SK-N-SH (cell line): Measurements from ENCODE around the gene FRMD8.

Source experiments
- EP300 ChIP-seq, 2 experiments: IDR thresholded peaks; 2 replicates each; pipeline versions ENCODE4 v1.4.0 to v1.6.1; 2012; ENCODE audit warnings: borderline replicate concordance in 1 of 2, low read depth in 1 of 2, low read length in 1 of 2
- FOXJ3 ChIP-seq: sonication (generic); formaldehyde crosslinking; IDR thresholded peaks from 2 replicates; pipeline ENCODE4 v1.5.1; 2020; ENCODE audit warnings: mild to moderate bottlenecking, missing genetic modification reagents
- GABPA ChIP-seq: IDR thresholded peaks from 2 replicates; pipeline ENCODE4 v1.4.0; 2012; ENCODE audit warnings: low read depth, mild to moderate bottlenecking
- GATA2 ChIP-seq: sonication (generic); formaldehyde crosslinking; IDR thresholded peaks from 2 replicates; pipeline ENCODE4 v1.5.0; 2020; ENCODE audit warnings: mild to moderate bottlenecking, missing genetic modification reagents
- POLR2AphosphoS5 ChIP-seq: IDR thresholded peaks from 2 replicates; pipeline ENCODE4 v1.6.1; 2012; ENCODE audit warnings: low read depth, low read length
- RAD21 ChIP-seq: IDR thresholded peaks from 2 replicates; pipeline ENCODE4 v1.6.1; 2012; ENCODE audit warnings: mild to moderate bottlenecking, low read length
- RFX5 ChIP-seq: IDR thresholded peaks from 2 replicates; pipeline ENCODE4 v1.6.1; 2012; ENCODE audit warnings: mild to moderate bottlenecking, improper control_type of control experiment, low read length
- TAF1 ChIP-seq: IDR thresholded peaks from 2 replicates; pipeline ENCODE4 v1.6.1; 2012; ENCODE audit warnings: low read depth, mild to moderate bottlenecking, low read length, moderate library complexity, borderline replicate concordance
- YY1 ChIP-seq: IDR thresholded peaks from 2 replicates; pipeline ENCODE4 v1.4.0; 2012; ENCODE audit warnings: low read depth, mild to moderate bottlenecking
- TF ChIP-seq, protein P1 (sequence below): fragments of 200-600 bp; sonication (generic); IDR thresholded peaks from 2 replicates; pipeline ENCODE4 v1.6.1; 2017; ENCODE audit warnings: antibody characterized with exemption, mild to moderate bottlenecking, moderate library complexity
- TF ChIP-seq, protein P2 (sequence below): IDR thresholded peaks from 2 replicates; pipeline ENCODE4 v1.6.1; 2012; ENCODE audit warnings: mild to moderate bottlenecking, low read depth, low read length, moderate library complexity
- TF ChIP-seq, protein P3 (sequence below): fragments of 150-350 bp; IDR thresholded peaks from 2 replicates; pipeline ENCODE4 v1.6.1; 2017; ENCODE audit warnings: antibody characterized with exemption, low read length, low read depth, borderline replicate concordance
- TF ChIP-seq, protein P4 (sequence below): IDR thresholded peaks from 2 replicates; pipeline ENCODE4 v1.4.0; 2012; ENCODE audit warnings: low read depth

DNA sequence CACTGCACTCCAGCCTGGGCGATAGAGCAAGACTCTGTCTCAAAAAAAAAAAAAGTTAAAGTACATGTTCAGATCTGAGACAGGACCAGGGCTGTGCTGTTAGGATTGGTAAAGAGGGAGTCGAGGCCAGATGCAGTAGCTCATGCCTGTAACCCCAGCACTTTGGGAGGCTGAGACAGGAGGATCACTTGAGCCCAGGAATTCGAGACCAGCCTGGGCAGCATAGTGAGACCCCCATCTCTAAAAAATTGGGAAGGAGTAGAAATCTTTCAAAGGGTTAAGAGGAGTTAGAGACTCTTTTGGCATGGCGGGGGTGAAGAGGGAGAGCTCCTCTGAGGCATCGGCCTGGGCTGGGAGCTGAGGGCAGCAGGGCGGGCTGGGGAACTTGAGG, 15.8 kb upstream of the FRMD8 start:
- TF ChIP-seq, protein P1, sequence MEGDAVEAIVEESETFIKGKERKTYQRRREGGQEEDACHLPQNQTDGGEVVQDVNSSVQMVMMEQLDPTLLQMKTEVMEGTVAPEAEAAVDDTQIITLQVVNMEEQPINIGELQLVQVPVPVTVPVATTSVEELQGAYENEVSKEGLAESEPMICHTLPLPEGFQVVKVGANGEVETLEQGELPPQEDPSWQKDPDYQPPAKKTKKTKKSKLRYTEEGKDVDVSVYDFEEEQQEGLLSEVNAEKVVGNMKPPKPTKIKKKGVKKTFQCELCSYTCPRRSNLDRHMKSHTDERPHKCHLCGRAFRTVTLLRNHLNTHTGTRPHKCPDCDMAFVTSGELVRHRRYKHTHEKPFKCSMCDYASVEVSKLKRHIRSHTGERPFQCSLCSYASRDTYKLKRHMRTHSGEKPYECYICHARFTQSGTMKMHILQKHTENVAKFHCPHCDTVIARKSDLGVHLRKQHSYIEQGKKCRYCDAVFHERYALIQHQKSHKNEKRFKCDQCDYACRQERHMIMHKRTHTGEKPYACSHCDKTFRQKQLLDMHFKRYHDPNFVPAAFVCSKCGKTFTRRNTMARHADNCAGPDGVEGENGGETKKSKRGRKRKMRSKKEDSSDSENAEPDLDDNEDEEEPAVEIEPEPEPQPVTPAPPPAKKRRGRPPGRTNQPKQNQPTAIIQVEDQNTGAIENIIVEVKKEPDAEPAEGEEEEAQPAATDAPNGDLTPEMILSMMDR = no peak
- TF ChIP-seq EP300 (IDR thresholded peaks at IDR 0.05; ENCODE audit: borderline replicate concordance in 1 of 2, low read depth in 1 of 2, low read length in 1 of 2) (no peak), POLR2AphosphoS5 (no peak), FOXJ3 (no peak), GABPA (no peak), TAF1 (no peak), RFX5 (no peak), GATA2 (CRISPR knock-in tag) (no peak), YY1 (no peak), RAD21 (no peak)
- TF ChIP-seq, protein P2, sequence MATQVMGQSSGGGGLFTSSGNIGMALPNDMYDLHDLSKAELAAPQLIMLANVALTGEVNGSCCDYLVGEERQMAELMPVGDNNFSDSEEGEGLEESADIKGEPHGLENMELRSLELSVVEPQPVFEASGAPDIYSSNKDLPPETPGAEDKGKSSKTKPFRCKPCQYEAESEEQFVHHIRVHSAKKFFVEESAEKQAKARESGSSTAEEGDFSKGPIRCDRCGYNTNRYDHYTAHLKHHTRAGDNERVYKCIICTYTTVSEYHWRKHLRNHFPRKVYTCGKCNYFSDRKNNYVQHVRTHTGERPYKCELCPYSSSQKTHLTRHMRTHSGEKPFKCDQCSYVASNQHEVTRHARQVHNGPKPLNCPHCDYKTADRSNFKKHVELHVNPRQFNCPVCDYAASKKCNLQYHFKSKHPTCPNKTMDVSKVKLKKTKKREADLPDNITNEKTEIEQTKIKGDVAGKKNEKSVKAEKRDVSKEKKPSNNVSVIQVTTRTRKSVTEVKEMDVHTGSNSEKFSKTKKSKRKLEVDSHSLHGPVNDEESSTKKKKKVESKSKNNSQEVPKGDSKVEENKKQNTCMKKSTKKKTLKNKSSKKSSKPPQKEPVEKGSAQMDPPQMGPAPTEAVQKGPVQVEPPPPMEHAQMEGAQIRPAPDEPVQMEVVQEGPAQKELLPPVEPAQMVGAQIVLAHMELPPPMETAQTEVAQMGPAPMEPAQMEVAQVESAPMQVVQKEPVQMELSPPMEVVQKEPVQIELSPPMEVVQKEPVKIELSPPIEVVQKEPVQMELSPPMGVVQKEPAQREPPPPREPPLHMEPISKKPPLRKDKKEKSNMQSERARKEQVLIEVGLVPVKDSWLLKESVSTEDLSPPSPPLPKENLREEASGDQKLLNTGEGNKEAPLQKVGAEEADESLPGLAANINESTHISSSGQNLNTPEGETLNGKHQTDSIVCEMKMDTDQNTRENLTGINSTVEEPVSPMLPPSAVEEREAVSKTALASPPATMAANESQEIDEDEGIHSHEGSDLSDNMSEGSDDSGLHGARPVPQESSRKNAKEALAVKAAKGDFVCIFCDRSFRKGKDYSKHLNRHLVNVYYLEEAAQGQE = no peak
- TF ChIP-seq, protein P3, sequence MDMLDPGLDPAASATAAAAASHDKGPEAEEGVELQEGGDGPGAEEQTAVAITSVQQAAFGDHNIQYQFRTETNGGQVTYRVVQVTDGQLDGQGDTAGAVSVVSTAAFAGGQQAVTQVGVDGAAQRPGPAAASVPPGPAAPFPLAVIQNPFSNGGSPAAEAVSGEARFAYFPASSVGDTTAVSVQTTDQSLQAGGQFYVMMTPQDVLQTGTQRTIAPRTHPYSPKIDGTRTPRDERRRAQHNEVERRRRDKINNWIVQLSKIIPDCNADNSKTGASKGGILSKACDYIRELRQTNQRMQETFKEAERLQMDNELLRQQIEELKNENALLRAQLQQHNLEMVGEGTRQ = no peak
- TF ChIP-seq, protein P4, sequence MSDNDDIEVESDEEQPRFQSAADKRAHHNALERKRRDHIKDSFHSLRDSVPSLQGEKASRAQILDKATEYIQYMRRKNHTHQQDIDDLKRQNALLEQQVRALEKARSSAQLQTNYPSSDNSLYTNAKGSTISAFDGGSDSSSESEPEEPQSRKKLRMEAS = no peak
